ENCODE results near the gene BRWD1.
A peak's percentile ranks its signal among the peaks of the same experiment; 100 is the strongest.

BRWD1 gene

GRCh38 chr21:39152271-39152670 lies 161.2 kb downstream of the BRWD1 start:
- H3K9ac ChIP-seq, result no peak overlapping the region
- H4K20me1 ChIP-seq, result no peaks in the 10 kb centered on the region
- no peak overlapping the region for H3K4me3 ChIP-seq
- no peak for TF ChIP-seq Cebpa-rat (IDR thresholded peaks at IDR 0.05)
- H3K27me3 ChIP-seq, result no peaks in the 10 kb centered on the region
- no peaks in the 10 kb centered on the region for H3K4me1 ChIP-seq
- H3K36me3 ChIP-seq, result no peaks in the 10 kb centered on the region
- no peak overlapping the region for H3K27ac ChIP-seq
- H3K4me2 ChIP-seq, result no peak overlapping the region
- peaks cover 0 to 17% (median 12%) of the 10 kb centered on the region in 11 experiments; a peak in 12 of 22 replicates for H3K9me3 ChIP-seq (replicated peaks in 1 of 11)

DNA sequence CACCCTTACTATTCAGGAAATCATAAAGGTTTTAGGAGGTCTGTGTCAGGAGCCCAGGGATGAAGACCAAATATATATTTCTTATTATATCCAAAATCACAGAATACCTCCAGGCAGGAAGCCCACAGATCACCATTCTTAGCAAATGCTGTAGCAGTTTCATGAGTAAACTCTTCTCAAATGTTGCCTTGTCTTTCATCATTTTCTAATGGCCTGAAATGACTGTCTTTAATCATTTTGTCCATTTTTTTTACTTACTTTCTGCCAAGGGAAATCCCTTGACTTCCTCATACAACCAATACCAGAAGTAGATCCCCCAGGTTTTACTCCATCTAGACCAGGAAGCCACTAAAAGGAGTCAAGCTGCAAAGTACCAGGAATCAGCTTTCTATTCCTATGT lies 162.6 kb downstream of the BRWD1 start:
- Histone ChIP-seq H3K9me3 (replicated peaks in 1 of 11) (peaks cover 0 to 8% (median 3%) of the 10 kb centered on the region in 11 experiments; a peak in 9 of 22 replicates), H3K27me3 (no peaks in the 10 kb centered on the region), H3K4me3 (no peak overlapping the region), H3K9ac (no peak overlapping the region), H4K20me1 (no peaks in the 10 kb centered on the region), H3K36me3 (no peaks in the 10 kb centered on the region), H3K4me1 (no peaks in the 10 kb centered on the region), H3K27ac (no peak overlapping the region), H3K4me2 (no peak overlapping the region)
- no peak for TF ChIP-seq Cebpa-rat (IDR thresholded peaks at IDR 0.05)

GRCh38 chr21:39150316-39150715 lies 163.1 kb downstream of the BRWD1 start:
- Histone ChIP-seq H3K9me3 (replicated peaks in 1 of 11) (peaks cover 0 to 12% (median under 1%) of the 10 kb centered on the region in 11 experiments; a peak in 8 of 22 replicates), H3K4me3 (no peak overlapping the region), H3K9ac (no peak overlapping the region), H3K27me3 (no peaks in the 10 kb centered on the region), H3K4me2 (no peak overlapping the region), H4K20me1 (no peaks in the 10 kb centered on the region), H3K36me3 (no peaks in the 10 kb centered on the region), H3K27ac (no peak overlapping the region), H3K4me1 (no peaks in the 10 kb centered on the region)
- TF ChIP-seq Cebpa-rat (IDR thresholded peaks at IDR 0.05), result no peak

- Histone ChIP-seq H4K20me1 (no peaks in the 10 kb centered on the region), H3K9ac (no peak overlapping the region), H3K27me3 (no peaks in the 10 kb centered on the region), H3K4me3 (no peak overlapping the region), H3K4me2 (no peak overlapping the region), H3K9me3 (replicated peaks in 1 of 11) (peaks cover 1 to 17% (median 5%) of the 10 kb centered on the region in 11 experiments; a peak in 18 of 22 replicates), H3K36me3 (no peaks in the 10 kb centered on the region; a peak in 1 of 22 replicates), H3K27ac (no peak overlapping the region), H3K4me1 (no peaks in the 10 kb centered on the region)
- no peak for TF ChIP-seq Cebpa-rat (IDR thresholded peaks at IDR 0.05)
Observed at GRCh38 chr21:39149882-39150281, 163.6 kb downstream of the BRWD1 start.

DNA sequence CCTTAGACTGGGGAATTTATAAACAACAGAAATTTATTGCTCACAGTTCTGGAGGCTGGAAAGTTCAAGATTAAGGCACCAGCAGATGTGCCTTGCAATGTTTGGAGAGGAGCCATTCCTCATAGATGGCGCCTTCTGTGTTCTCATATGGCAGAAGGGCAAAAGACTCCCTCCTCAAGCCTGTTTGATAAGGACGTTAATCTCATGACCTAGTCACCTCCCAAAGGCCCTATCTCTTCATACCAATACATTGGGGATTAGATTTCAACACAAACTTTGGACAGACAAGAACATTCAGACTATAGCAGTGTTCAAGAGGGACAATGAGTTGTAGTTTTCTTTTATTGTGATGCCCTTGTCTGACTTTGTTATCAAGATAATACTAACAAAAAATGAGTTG lies 164.5 kb downstream of the BRWD1 start:
- no peak for TF ChIP-seq Cebpa-rat (IDR thresholded peaks at IDR 0.05)

DNA sequence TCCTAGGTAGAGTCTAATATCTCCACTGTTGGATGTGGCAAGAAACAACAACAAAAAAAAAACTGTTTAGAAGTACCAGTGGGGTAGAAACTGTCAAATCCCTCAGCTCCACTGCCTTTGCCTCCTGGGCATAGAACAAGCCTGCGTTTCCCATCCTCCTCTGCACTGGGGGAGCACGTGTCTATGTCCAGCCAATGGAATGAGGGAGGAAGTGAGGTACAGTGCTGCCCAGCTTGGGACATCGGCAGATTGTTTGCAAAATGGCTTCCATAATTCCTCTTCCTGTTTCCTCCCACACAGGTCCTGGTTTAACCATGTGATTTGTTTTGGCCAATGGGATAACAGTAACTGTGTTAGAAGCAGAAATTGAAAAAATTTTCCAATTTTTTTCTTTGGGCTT lies 169.2 kb downstream of the BRWD1 start:
- H3K4me3 ChIP-seq, result no peak overlapping the region
- H3K36me3 ChIP-seq, result peaks cover 0 to 8% (median 0%) of the 10 kb centered on the region in 11 experiments; a peak in 1 of 22 replicates
- TF ChIP-seq Cebpa-rat (IDR thresholded peaks at IDR 0.05), result no peak
- no peak overlapping the region for H3K4me2 ChIP-seq
- no peak overlapping the region for H3K9ac ChIP-seq
- no peaks in the 10 kb centered on the region for H4K20me1 ChIP-seq
- peaks cover 0 to 21% (median 3%) of the 10 kb centered on the region in 10 experiments; a peak in 7 of 20 replicates for H3K4me1 ChIP-seq
- H3K27me3 ChIP-seq, result no peaks in the 10 kb centered on the region
- H3K9me3 ChIP-seq (replicated peaks in 1 of 11), result peaks cover 10 to 38% (median 22%) of the 10 kb centered on the region in 11 experiments; a peak in 20 of 22 replicates
- no peak overlapping the region for H3K27ac ChIP-seq

More for the DNA sequence above, 164.5 kb downstream of the BRWD1 start:
- H4K20me1 ChIP-seq, result no peaks in the 10 kb centered on the region
- H3K27ac ChIP-seq, result no peak overlapping the region
- peaks cover 0 to 8% (median 0%) of the 10 kb centered on the region in 11 experiments; a peak in 1 of 22 replicates for H3K36me3 ChIP-seq
- peaks cover 10 to 26% (median 14%) of the 10 kb centered on the region in 11 experiments; a peak in 20 of 22 replicates for H3K9me3 ChIP-seq (replicated peaks in 1 of 11)
- no peak overlapping the region for H3K9ac ChIP-seq
- no peak overlapping the region for H3K4me3 ChIP-seq
- no peaks in the 10 kb centered on the region for H3K27me3 ChIP-seq
- H3K4me1 ChIP-seq, result 0 out of 20 replicates have a peak, but pooled peaks cover 0 to 2% (median 0%) of the 10 kb centered on the region in 10 experiments
- H3K4me2 ChIP-seq, result no peak overlapping the region

GRCh38 chr21:39142972-39143371 lies 170.5 kb downstream of the BRWD1 start:
- Histone ChIP-seq H3K27me3 (no peaks in the 10 kb centered on the region), H4K20me1 (no peaks in the 10 kb centered on the region), H3K9ac (no peak overlapping the region), H3K9me3 (replicated peaks in 1 of 11) (peaks cover 10 to 38% (median 22%) of the 10 kb centered on the region in 11 experiments; a peak in 20 of 22 replicates), H3K36me3 (peaks cover 0 to 8% (median 0%) of the 10 kb centered on the region in 11 experiments; a peak in 1 of 22 replicates), H3K4me2 (no peak overlapping the region), H3K4me1 (peaks cover 0 to 21% (median 3%) of the 10 kb centered on the region in 10 experiments; a peak in 7 of 20 replicates), H3K27ac (no peak overlapping the region), H3K4me3 (no peak overlapping the region)
- no peak for TF ChIP-seq Cebpa-rat (IDR thresholded peaks at IDR 0.05)

DNA sequence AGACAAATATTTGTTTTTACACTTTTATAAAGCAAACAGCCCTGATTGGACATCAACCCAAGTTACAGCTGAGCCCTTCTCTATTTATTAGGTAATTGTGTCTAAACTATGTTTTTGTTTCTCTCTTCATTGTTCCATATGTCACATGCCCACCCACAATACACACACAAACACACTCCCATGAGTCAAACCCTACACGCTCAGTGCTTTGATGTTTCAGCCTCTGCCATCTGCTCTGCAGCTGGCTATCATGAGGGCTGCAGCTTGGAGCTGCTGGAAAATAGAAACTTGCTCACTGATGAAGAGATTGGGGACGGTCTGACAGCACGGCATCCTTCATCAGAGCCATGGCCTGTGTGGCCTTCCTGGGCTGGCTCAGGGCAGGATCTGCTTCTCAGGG lies 171.9 kb downstream of the BRWD1 start:
- peaks cover 10 to 36% (median 22%) of the 10 kb centered on the region in 11 experiments; a peak in 20 of 22 replicates for H3K9me3 ChIP-seq (replicated peaks in 1 of 11)
- H3K27ac ChIP-seq, result no peak overlapping the region
- TF ChIP-seq Cebpa-rat (IDR thresholded peaks at IDR 0.05), result no peak
- H3K4me3 ChIP-seq, result no peak overlapping the region
- H3K4me2 ChIP-seq, result peak overlapping the region in 4 of 11 experiments; percentile 4 to 19 (median 14); a peak in 5 of 22 replicates
- no peaks in the 10 kb centered on the region for H4K20me1 ChIP-seq
- H3K36me3 ChIP-seq, result peaks cover 0 to 8% (median 0%) of the 10 kb centered on the region in 11 experiments; a peak in 1 of 22 replicates
- H3K9ac ChIP-seq, result no peak overlapping the region
- no peaks in the 10 kb centered on the region for H3K27me3 ChIP-seq
- peaks cover 0 to 21% (median 7%) of the 10 kb centered on the region in 10 experiments; a peak in 7 of 20 replicates for H3K4me1 ChIP-seq

DNA sequence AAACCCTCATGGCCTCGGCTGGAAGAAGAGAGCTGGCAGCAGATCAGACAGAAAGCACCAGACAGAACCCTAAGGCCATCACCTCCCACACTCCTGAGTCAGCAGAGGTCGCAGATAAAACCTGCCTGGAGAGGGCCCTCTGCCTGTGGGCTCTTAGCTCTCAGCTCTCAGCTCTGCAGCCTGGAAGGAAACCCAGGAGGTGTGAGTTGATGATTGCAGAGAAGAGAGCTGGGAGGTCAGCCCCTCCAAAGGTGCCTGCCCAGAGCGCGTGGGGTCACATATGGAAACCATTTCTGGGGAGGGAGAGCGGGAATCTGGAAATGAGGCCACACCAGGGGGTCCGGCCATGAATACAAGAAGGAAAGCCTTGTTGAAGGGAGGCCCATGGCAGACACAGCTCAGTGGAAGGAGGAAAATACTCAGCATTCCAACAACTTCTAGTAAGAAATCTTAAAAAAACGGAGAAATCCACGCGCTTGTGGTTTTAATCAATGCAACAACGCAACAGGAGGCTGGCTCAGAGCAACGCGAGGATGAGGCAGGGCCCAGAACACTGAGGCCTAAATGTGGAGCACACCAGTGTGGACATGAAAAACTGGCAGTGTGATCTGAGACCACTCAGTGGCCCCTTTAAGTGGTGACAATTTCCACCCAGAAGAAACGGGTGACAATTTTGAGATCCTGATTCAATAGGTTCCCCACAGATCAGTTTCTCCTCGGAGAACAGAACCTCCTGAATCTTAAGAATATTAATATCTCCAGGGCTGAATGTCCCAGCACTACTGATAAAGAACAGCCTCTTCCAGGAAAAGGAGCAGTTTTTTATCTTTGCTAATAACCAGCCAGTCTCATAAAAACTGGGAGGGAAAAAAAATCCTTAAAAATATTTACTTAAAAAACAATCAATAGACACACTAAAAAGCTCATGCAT lies 175.9 kb downstream of the BRWD1 start:
- peaks cover 5 to 13% (median 9%) of the 10 kb centered on the region in 10 experiments; a peak in 10 of 20 replicates for H3K4me1 ChIP-seq
- no peak overlapping the region for H3K4me2 ChIP-seq
- H3K36me3 ChIP-seq, result no peaks in the 10 kb centered on the region
- H4K20me1 ChIP-seq, result no peaks in the 10 kb centered on the region
- 0 out of 22 replicates have a peak overlapping the region, but pooled peaks of 1 of the 11 experiments have one; percentile 7 for H3K27ac ChIP-seq
- H3K27me3 ChIP-seq, result no peaks in the 10 kb centered on the region
- peak overlapping the region in 1 of 11 experiments; percentile 24; a peak in 1 of 22 replicates for H3K9ac ChIP-seq
- H3K9me3 ChIP-seq (replicated peaks in 1 of 11), result peaks cover 0 to 6% (median 0%) of the 10 kb centered on the region in 11 experiments; a peak in 5 of 22 replicates
- TF ChIP-seq Cebpa-rat (IDR thresholded peaks at IDR 0.05), result no peak
- no peak overlapping the region for H3K4me3 ChIP-seq
